Body of pancreas (tissue), 4 donors: ENCODE results near the gene CTBP1. TPM values are rescaled to one million over a fixed set of nuclear protein-coding genes. Genes with fewer than 3 reads are reported as not detected.

Source experiments
- ATAC-seq: fragments of 150-250 bp; one replicate; pipeline ENCODE4 v1.9.1; 2016
- DNase-seq, 4 donors: peaks; one replicate each; pipeline ENCODE4 v3.0.0-alpha.2; 2019
- H3K27ac ChIP-seq, 4 donors: fragments of 200-600 bp; sonication (generic); 1 replicate in 3 of 4; 2 replicates in 1 of 4; pipeline versions ENCODE4 v1.5.1 to v1.6.1; 2016 to 2019; ENCODE audit warnings: mild to moderate bottlenecking in 1 of 4, mixed read lengths in 1 of 4, moderate library complexity in 1 of 4
- H3K27me3 ChIP-seq, 2 donors: fragments of 200-600 bp; sonication (generic); one replicate each; pipeline ENCODE4 v1.6.0; 2016; ENCODE audit warnings: mild to moderate bottlenecking in 1 of 2
- H3K36me3 ChIP-seq, 2 donors: fragments of 200-600 bp; sonication (generic); replicated peaks in 1 of 2; 2 replicates each; pipeline ENCODE4 v1.5.1; 2016; ENCODE audit warnings: low read depth in 2 of 2; ENCODE audit not compliant: insufficient read depth in 1 of 2
- H3K4me1 ChIP-seq: fragments of 200-600 bp; sonication (generic); one replicate; pipeline ENCODE4 v1.6.0; 2016
- H3K4me3 ChIP-seq, 2 donors: fragments of 200-600 bp; sonication (generic); 1 replicate in 1 of 2; 2 replicates in 1 of 2; pipeline ENCODE4 v1.5.1; 2016 to 2019
- H3K9me3 ChIP-seq, 3 donors: fragments of 200-600 bp; sonication (generic); 1 replicate in 2 of 3; 2 replicates in 1 of 3; pipeline ENCODE4 v1.5.1; 2016
- CTCF ChIP-seq, 7 experiments: fragments of 450-650 bp in 4 of 7; fragments of 200-600 bp in 3 of 7; sonication (generic) in 3 of 7; IDR thresholded peaks; one replicate each; pipeline ENCODE4 v1.5.1; 2016 to 2019; ENCODE audit warnings: antibody characterized with exemption in 7 of 7
- POLR2A ChIP-seq, 3 donors: fragments of 450-650 bp; IDR thresholded peaks; one replicate each; pipeline ENCODE4 v1.6.1; 2016; ENCODE audit warnings: antibody characterized with exemption in 3 of 3, mild to moderate bottlenecking in 2 of 3
- WGBS, 2 donors: methylation state at CpG; one replicate each; pipeline ENCODE4 v1.1.5; 2017; 5-methylcytosine and 5-hydroxymethylcytosine counted together
- intact Hi-C: fragments of 100-400 bp; cut with DNase I; formaldehyde crosslinking; loops from one replicate; pipeline ENCODE4 v1.15.1; 2023
- total RNA-seq, 2 donors: library from RNA; depleted of rRNA; stranded (reverse); fragments of >200 nt; gene quantifications; one replicate each; pipeline ENCODE4 v1.1.0, GENCODE V29; 2016

Gene CTBP1
- total RNA-seq, 2 donors from 2014 or later: 148 to 458 TPM

GRCh38 chr4:1206299-1207156 is 42.4 kb downstream of the CTBP1 start:
- DNase-seq: peak; percentile 1 to 11 (median 8)
- ATAC-seq: no peak
- intact Hi-C loops: no loop called here
- WGBS, 2 donors: 92 to 95% methylated on average over 18 to 21 of the region's 21 CpGs
- Histone ChIP-seq H3K27me3 (no peaks in the 10 kb centered on the region), H3K9me3 (no peaks in the 10 kb centered on the region), H3K36me3 (no peaks in the 10 kb centered on the region), H3K4me3 (no peak overlapping the region), H3K27ac (no peak overlapping the region), H3K4me1 (peaks cover 38% of the 10 kb centered on the region)
- TF ChIP-seq CTCF (IDR thresholded peaks at IDR 0.05) (no peak), POLR2A (IDR thresholded peaks at IDR 0.05) (no peak)

DNA sequence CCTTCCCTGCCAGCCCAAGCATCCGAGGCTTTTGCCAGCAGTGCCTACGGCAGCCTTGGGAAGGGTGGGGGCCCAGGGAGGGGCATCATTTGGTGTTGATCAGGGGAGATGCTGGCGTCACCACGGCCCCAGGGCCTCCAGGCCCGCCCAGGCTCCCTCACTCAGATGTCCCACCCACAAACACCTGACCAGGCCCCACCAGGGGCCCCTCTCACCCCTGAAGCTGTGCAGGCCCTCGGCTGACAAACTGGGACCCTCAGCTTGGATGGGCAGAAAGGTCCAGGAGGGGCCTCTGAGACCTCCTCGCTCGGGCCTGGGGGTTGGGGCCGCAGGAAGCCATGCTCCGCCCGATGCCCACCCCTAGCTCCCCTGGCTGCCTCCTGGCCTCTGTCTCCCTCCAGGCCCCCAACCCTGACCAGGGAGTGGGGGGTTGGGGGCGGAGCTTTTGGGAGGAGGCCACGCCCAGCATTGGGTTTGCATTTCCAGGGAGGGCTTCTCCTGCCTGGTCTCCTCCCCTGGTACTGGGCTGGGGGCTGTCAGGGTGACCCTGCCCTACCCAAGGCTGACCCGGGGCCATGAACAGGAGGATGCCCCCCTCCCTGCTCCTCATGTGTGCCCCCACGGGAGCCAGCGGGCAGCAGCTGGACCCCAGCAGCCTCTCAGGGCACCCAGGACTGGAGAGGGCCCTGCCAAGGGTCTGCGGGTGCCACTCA is 43.2 kb downstream of the CTBP1 start:
- no peak for ATAC-seq
- Histone ChIP-seq H3K9me3 (no peaks in the 10 kb centered on the region), H3K36me3 (no peaks in the 10 kb centered on the region), H3K4me3 (no peak overlapping the region), H3K4me1 (peaks cover 31% of the 10 kb centered on the region), H3K27me3 (no peaks in the 10 kb centered on the region), H3K27ac (no peak overlapping the region)
- peak in 3 of 4 donors; percentile 1 to 11 (median 11) for DNase-seq
- TF ChIP-seq CTCF (IDR thresholded peaks at IDR 0.05): no peak
- intact Hi-C loops: no loop called here
- WGBS, 2 donors: 91 to 100% methylated on average over 1 to 12 of the region's 17 CpGs

DNA sequence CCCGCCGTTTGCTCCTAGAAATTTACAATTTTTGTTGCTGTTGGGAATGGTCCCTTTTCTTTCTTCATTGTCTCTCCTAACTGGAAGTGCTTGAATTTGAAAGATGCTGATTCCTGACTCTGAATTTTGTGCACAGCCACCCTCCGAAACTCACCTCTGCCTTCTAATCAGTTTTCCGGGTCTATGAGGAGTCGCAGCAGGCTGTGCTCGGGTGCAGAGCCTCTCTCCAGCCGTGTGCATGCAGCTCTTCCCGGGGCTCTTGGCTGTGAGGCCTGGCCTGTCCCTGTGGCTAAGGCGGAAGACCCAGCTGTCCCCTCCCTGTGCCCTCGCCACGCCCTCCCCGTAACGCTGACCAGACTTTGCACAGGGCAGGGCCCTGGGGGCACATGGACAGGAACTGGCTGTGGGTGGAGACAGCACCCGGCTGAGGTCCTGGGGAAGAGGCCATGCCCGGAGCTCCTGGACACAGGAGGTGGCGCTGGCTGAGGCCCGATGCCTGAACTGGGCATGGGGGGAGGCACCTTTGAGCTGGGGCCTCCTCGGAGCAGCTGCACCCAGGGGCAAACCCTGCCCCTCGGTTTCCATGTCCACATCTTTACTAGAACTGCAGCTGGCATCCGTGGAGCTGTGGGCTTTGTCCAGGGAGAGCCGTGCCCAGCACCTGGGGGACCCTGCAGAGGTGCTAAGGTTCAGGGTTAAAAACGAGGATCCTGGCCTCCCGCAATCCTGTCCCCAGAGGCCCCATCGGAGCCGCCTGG is 43.9 kb downstream of the CTBP1 start:
- WGBS, 2 donors: 90 to 91% methylated on average over 7 to 22 of the region's 25 CpGs
- DNase-seq: peak; percentile 9 to 21 (median 10)

GRCh38 chr4:1204286-1204827 is 44.6 kb downstream of the CTBP1 start:
- Histone ChIP-seq H3K27me3 (no peaks in the 10 kb centered on the region), H3K36me3 (no peaks in the 10 kb centered on the region), H3K27ac (no peak overlapping the region), H3K4me3 (no peak overlapping the region), H3K4me1 (peaks cover 18% of the 10 kb centered on the region), H3K9me3 (no peaks in the 10 kb centered on the region)
- TF ChIP-seq POLR2A (IDR thresholded peaks at IDR 0.05): no peak
- TF ChIP-seq CTCF (IDR thresholded peaks at IDR 0.05): no peak
- WGBS, 2 donors: 93 to 96% methylated on average over 21 of the region's 21 CpGs
- DNase-seq: peak in 2 of 4 donors; percentile 1 to 8
- intact Hi-C loops: no loop called here
- no peak for ATAC-seq

More for the DNA sequence above, 43.9 kb downstream of the CTBP1 start:
- no peak for ATAC-seq
- no peaks in the 10 kb centered on the region for H3K36me3 ChIP-seq
- intact Hi-C loops: no loop called here
- H3K27ac ChIP-seq: no peak overlapping the region
- TF ChIP-seq POLR2A (IDR thresholded peaks at IDR 0.05) (no peak), CTCF (IDR thresholded peaks at IDR 0.05) (no peak)
- no peaks in the 10 kb centered on the region for H3K9me3 ChIP-seq
- no peaks in the 10 kb centered on the region for H3K27me3 ChIP-seq
- H3K4me1 ChIP-seq: peaks cover 24% of the 10 kb centered on the region
- H3K4me3 ChIP-seq: no peak overlapping the region
